ENCODE data around the gene VAMP1. TPM values are rescaled to one million over a fixed set of nuclear protein-coding genes. Genes with fewer than 3 reads are reported as not detected.

VAMP1 gene
- total and polyA plus RNA-seq, 2 of the 4 experiments (the other 2 are of a cell fraction), result 7.2 to 21.9 TPM

GRCh38 chr12:6424008-6424347 is 46.5 kb downstream of the VAMP1 start:
- Histone ChIP-seq H3K4ac (ENCODE audit: low read depth, low read length) (no peak overlapping the region), H3K9me3 (ENCODE audit: control insufficient read depth, insufficient read depth, low read length) (no peaks in the 10 kb centered on the region), H2AK9ac (replicated peaks; ENCODE audit: low read depth, low read length, poor library complexity) (no peak overlapping the region), H3K56ac (ENCODE audit: extremely low read depth, insufficient read depth, low read length) (no peak overlapping the region), H3K27me3 (ENCODE audit: control insufficient read depth, insufficient read depth, low read length) (no peaks in the 10 kb centered on the region), H2BK15ac (ENCODE audit: low read depth, low read length) (no peak overlapping the region), H4K20me1 (ENCODE audit: insufficient read depth, low read length) (no peaks in the 10 kb centered on the region), H3K4me3 (ENCODE audit: insufficient read depth, low read depth, low read length) (no peak overlapping the region), H4K91ac (ENCODE audit: insufficient read depth, low read depth, low read length) (no peak overlapping the region), H3K23ac (ENCODE audit: low read depth, low read length) (no peak overlapping the region), H2BK120ac (ENCODE audit: low read depth, low read length) (no peak overlapping the region), H3K79me1 (ENCODE audit: low read depth in 1 of 2, low read length in 2 of 2) (no peaks in the 10 kb centered on the region), H3K14ac (replicated peaks; ENCODE audit: low read depth, low read length) (no peak overlapping the region), H3K36me3 (ENCODE audit: control insufficient read depth, insufficient read depth, low read length) (no peaks in the 10 kb centered on the region), H2BK5ac (ENCODE audit: low read depth, low read length, poor library complexity, severe bottlenecking) (no peak overlapping the region), H2AFZ (replicated peaks; ENCODE audit: low read length, poor library complexity) (no peak overlapping the region), H3K4me2 (ENCODE audit: low read depth, low read length) (no peak overlapping the region), H3K4me1 (ENCODE audit: control insufficient read depth, insufficient read depth, low read length) (no peaks in the 10 kb centered on the region), H3K9me1 (ENCODE audit: insufficient read depth, low read length) (peaks cover 7% of the 10 kb centered on the region; the same call in 1 of the 2 replicates), H2AK5ac (ENCODE audit: low read depth, low read length) (peak overlapping the region; percentile 3; the same call in 1 of the 2 replicates), H4K8ac (ENCODE audit: low read depth in 2 of 2, low read length in 2 of 2) (no peak overlapping the region), H3K9ac (ENCODE audit: low read depth, low read length) (no peak overlapping the region), H4K5ac (ENCODE audit: low read depth, low read length) (no peak overlapping the region), H3K18ac (ENCODE audit: low read depth, low read length) (no peak overlapping the region), H2BK20ac (ENCODE audit: low read depth, low read length) (no peak overlapping the region), H3K27ac (ENCODE audit: insufficient read depth, low read length) (no peak overlapping the region)
- in situ Hi-C loops (cut with MboI; ENCODE audit: low sequenced_read_pairs), result loop anchor here (5.0 kb wide), 2 partner anchors 38 to 118 kb away; no protein-coding TSS in a partner anchor
- no TSS peak for BruUV-seq (replicated peaks)
- dilution Hi-C loops (cut with HindIII; ENCODE audit: low sequenced_read_pairs, unreplicated experiment), result no loop called here
- CTCF ChIA-PET, result interaction anchor here (0.6 to 1.4 kb wide), 5 partner anchors 42 to 386 kb away, joined by 3 to 8 read pairs (median 3); no protein-coding TSS in a partner anchor
- POLR2A ChIA-PET (ENCODE audit: unreplicated experiment), result no interaction called here
- DNase-seq (no peak), ATAC-seq (ENCODE audit: low read depth) (peak; percentile 40)
- WGBS, 2 experiments (ENCODE audit: extremely low coverage in 2 of 2, insufficient read length in 1 of 2), result no CpG with 5 or more reads among the region's 6 CpGs
- intact Hi-C loops (cut with micrococcal nuclease), result no loop called here
- no peak for TF ChIP-seq RAD21 (IDR thresholded peaks at IDR 0.05; ENCODE audit: low read length)
- no peak for TF ChIP-seq ELK1 (IDR thresholded peaks at IDR 0.05; ENCODE audit: borderline replicate concordance, low read depth, low read length)
- no peak for TF ChIP-seq FOS (IDR thresholded peaks at IDR 0.05; ENCODE audit: low read depth, low read length)
- TF ChIP-seq NFE2L2 (IDR thresholded peaks at IDR 0.05; ENCODE audit: low read depth, low read length), result no peak
- TF ChIP-seq CTCF (conservative IDR thresholded peaks at IDR 0.05; ENCODE audit: low read depth, low read length), result no peak
- TF ChIP-seq POLR2A (IDR thresholded peaks at IDR 0.05; ENCODE audit: low read depth, low read length), result no peak
- TF ChIP-seq CHD1 (IDR thresholded peaks at IDR 0.05; ENCODE audit: low read depth, low read length), result no peak
- no peak for TF ChIP-seq RFX5 (IDR thresholded peaks at IDR 0.05; ENCODE audit: low read depth, low read length)
- no peak for TF ChIP-seq MAFK (IDR thresholded peaks at IDR 0.05; ENCODE audit: low read depth, low read length)
- TF ChIP-seq MXI1 (IDR thresholded peaks at IDR 0.05; ENCODE audit: borderline replicate concordance, low read depth, low read length), result no peak
- no peak for TF ChIP-seq SMC3 (IDR thresholded peaks at IDR 0.05; ENCODE audit: low read depth, low read length)
- TF ChIP-seq RCOR1 (IDR thresholded peaks at IDR 0.05; ENCODE audit: insufficient replicate concordance, low read length), result no peak
- no peak for TF ChIP-seq BHLHE40 (IDR thresholded peaks at IDR 0.05; ENCODE audit: low read depth, low read length)
- no peak for TF ChIP-seq CEBPB (IDR thresholded peaks at IDR 0.05; ENCODE audit: low read depth, low read length)
- TF ChIP-seq USF2 (IDR thresholded peaks at IDR 0.05; ENCODE audit: low read depth, low read length), result no peak
- no peak for TF ChIP-seq MAZ (IDR thresholded peaks at IDR 0.05; ENCODE audit: borderline replicate concordance, low read depth, low read length)
